OCI-LY1 (cell line): ENCODE results near the gene DNAJC5G.

Source experiments
- H2AFZ ChIP-seq: fragments of 200-600 bp; sonication (generic), shearing (Covaris generic); 2 replicates; pipeline ENCODE4 v1.6.0; 2014; ENCODE audit warnings: antibody characterized with exemption, mild to moderate bottlenecking, low read length
- H3F3A ChIP-seq: fragments of 200-600 bp; sonication (generic), shearing (Covaris generic); 2 replicates; pipeline ENCODE4 v1.6.0; 2014; ENCODE audit warnings: mild to moderate bottlenecking, antibody characterized with exemption, low read length, moderate library complexity; ENCODE audit not compliant: insufficient read depth
- H3K27ac ChIP-seq: fragments of 200-600 bp; sonication (generic); 2 replicates; pipeline ENCODE4 v1.5.1; 2014; ENCODE audit warnings: low read length, mixed run types, mild to moderate bottlenecking, low read depth; ENCODE audit not compliant: poor library complexity, severe bottlenecking
- H3K27me3 ChIP-seq: fragments of 200-600 bp; sonication (generic); 2 replicates; pipeline ENCODE4 v1.6.0; 2014; ENCODE audit warnings: antibody characterized with exemption, mild to moderate bottlenecking, low read length, moderate library complexity; ENCODE audit not compliant: insufficient read depth
- H3K36me3 ChIP-seq: fragments of 200-600 bp; sonication (generic); 2 replicates; pipeline ENCODE4 v1.6.1; 2014; ENCODE audit warnings: mild to moderate bottlenecking, antibody characterized with exemption, low read length, moderate library complexity, mixed read lengths; ENCODE audit not compliant: insufficient read depth
- H3K4me1 ChIP-seq: fragments of 200-600 bp; sonication (generic); 2 replicates; pipeline ENCODE4 v1.5.1; 2014; ENCODE audit warnings: mild to moderate bottlenecking, low read length, moderate library complexity; ENCODE audit not compliant: insufficient read depth, severe bottlenecking
- H3K4me2 ChIP-seq: fragments of 200-600 bp; sonication (generic), shearing (Covaris generic); 2 replicates; pipeline ENCODE4 v1.6.1; 2014; ENCODE audit warnings: low read length
- H3K4me3 ChIP-seq: fragments of 200-600 bp; sonication (generic); 2 replicates; pipeline ENCODE4 v1.5.1; 2014; ENCODE audit warnings: low read length, low read depth, mild to moderate bottlenecking, mixed read lengths; ENCODE audit not compliant: poor library complexity, severe bottlenecking
- H3K79me2 ChIP-seq: fragments of 200-600 bp; shearing (Covaris generic); 2 replicates; pipeline ENCODE4 v1.6.1; 2016; ENCODE audit warnings: mixed run types, low read length, mixed read lengths; ENCODE audit not compliant: insufficient read depth
- H3K9ac ChIP-seq: fragments of 200-600 bp; sonication (generic), shearing (Covaris generic); 2 replicates; pipeline ENCODE4 v1.6.1; 2014; ENCODE audit warnings: mild to moderate bottlenecking, low read length, mixed read lengths
- H3K9me2 ChIP-seq: fragments of 200-600 bp; sonication (generic), shearing (Covaris generic); 2 replicates; pipeline ENCODE4 v1.6.1; 2014; ENCODE audit warnings: low read depth, mild to moderate bottlenecking, low read length, mixed read lengths
- H3K9me3 ChIP-seq: fragments of 200-600 bp; shearing (Covaris generic); 2 replicates; pipeline ENCODE4 v1.6.1; 2014; ENCODE audit warnings: low read length, mixed read lengths
- H4K20me1 ChIP-seq: fragments of 200-600 bp; sonication (generic), shearing (Covaris generic); 2 replicates; pipeline ENCODE4 v1.6.0; 2016; ENCODE audit warnings: mild to moderate bottlenecking, low read length; ENCODE audit not compliant: insufficient read depth
- CTCF ChIP-seq: fragments of 200-600 bp; sonication (generic), shearing (Covaris generic); IDR thresholded peaks from 2 replicates; pipeline ENCODE4 v1.5.1; 2017; ENCODE audit warnings: mild to moderate bottlenecking, antibody characterized with exemption, low read length, moderate library complexity, mixed read lengths
- EZH2 ChIP-seq: fragments of 200-600 bp; sonication (generic), shearing (Covaris generic); IDR thresholded peaks from 2 replicates; pipeline ENCODE4 v1.8.0; 2017; ENCODE audit warnings: borderline replicate concordance, mixed run types, mild to moderate bottlenecking, antibody characterized with exemption, low read length, moderate library complexity, mixed read lengths

The DNAJC5G gene

GRCh38 chr2:27255660-27256059, 19.6 kb upstream of the DNAJC5G start:
- no peak overlapping the region for H3K4me2 ChIP-seq

GRCh38 chr2:27256855-27257454, 18.3 kb upstream of the DNAJC5G start:
- Histone ChIP-seq H3K79me2 (no peaks in the 10 kb centered on the region), H2AFZ (no peak overlapping the region), H3K4me2 (no peak overlapping the region), H3K9me2 (no peaks in the 10 kb centered on the region), H3K4me3 (no peak overlapping the region), H3K36me3 (no peaks in the 10 kb centered on the region), H3K27me3 (peaks cover 22% of the 10 kb centered on the region), H3K4me1 (no peaks in the 10 kb centered on the region), H3K27ac (no peak overlapping the region), H3K9ac (no peak overlapping the region), H4K20me1 (no peaks in the 10 kb centered on the region), H3F3A (no peaks in the 10 kb centered on the region), H3K9me3 (no peaks in the 10 kb centered on the region)
- no peak for TF ChIP-seq EZH2
- TF ChIP-seq CTCF = no peak

More at GRCh38 chr2:27255660-27256059, 19.6 kb upstream of the DNAJC5G start:
- Histone ChIP-seq H3K4me1 (no peaks in the 10 kb centered on the region), H3K79me2 (no peaks in the 10 kb centered on the region), H3K36me3 (no peaks in the 10 kb centered on the region), H4K20me1 (no peaks in the 10 kb centered on the region), H3K9me2 (no peaks in the 10 kb centered on the region), H2AFZ (no peak overlapping the region), H3K9me3 (no peaks in the 10 kb centered on the region), H3K9ac (no peak overlapping the region), H3K4me3 (no peak overlapping the region), H3K27ac (no peak overlapping the region), H3K27me3 (peaks cover 16% of the 10 kb centered on the region), H3F3A (no peaks in the 10 kb centered on the region)
- TF ChIP-seq EZH2 (no peak), CTCF (no peak)

- Histone ChIP-seq H3K4me1 (peaks cover 3% of the 10 kb centered on the region), H3K9me3 (no peaks in the 10 kb centered on the region), H3K9ac (no peak overlapping the region), H3K79me2 (no peaks in the 10 kb centered on the region), H3K27me3 (peaks cover 22% of the 10 kb centered on the region), H3K27ac (no peak overlapping the region), H4K20me1 (no peaks in the 10 kb centered on the region), H3K4me3 (no peak overlapping the region), H3K9me2 (no peaks in the 10 kb centered on the region), H2AFZ (no peak overlapping the region), H3K4me2 (no peak overlapping the region), H3K36me3 (no peaks in the 10 kb centered on the region), H3F3A (no peaks in the 10 kb centered on the region)
- TF ChIP-seq EZH2 = no peak
- TF ChIP-seq CTCF = no peak
These were observed 17.2 kb upstream of the DNAJC5G start for GRCh38 chr2:27258051-27258450.
